Measurements from ENCODE around the gene DOC2B. TPM values are rescaled to one million over a fixed set of nuclear protein-coding genes. Genes with fewer than 3 reads are reported as not detected.

DOC2B gene
- total RNA-seq, 1 donor from 2014 or later, result 0.32 TPM

DNA sequence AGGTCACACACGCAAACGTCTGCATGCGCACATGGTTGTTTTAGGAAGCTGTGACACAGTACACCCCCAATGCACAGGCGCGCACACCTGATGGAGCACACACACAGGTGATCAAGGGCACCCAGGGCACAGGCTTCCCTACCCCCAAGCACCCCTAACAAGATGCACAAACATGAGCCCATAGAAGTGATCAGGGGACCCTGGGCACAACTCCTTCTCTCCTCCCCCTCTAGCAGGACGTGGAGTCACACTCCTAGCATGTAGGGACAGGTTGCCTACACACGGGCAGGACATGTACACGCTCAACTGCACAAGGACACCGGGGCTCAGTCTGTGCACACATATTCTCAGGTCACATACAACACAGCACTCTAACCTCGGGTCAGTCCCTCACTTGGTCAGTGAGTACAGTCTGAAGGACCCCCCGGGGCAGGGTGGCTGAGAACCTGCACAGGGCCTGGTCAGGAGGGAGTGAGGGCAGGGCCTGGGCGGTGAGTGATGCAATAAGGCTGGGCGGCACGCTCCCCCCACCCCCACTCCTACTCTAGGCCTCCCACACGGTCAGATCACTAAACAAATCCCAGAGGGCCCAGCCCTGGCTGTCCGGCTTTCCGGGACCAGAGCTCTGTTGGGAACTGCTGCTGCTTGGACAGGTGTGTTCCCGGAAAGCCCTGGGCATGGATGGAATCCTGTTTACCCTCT is 751 bp upstream of the DOC2B start:
- H3K4me1 Mint-ChIP-seq (ENCODE audit: low read depth), result peaks cover 6% of the 10 kb centered on the region
- no peaks in the 10 kb centered on the region for H3K9me3 Mint-ChIP-seq (ENCODE audit: low read depth)
- no peak for DNase-seq (ENCODE audit: low spot score)
- no peak overlapping the region for H3K27ac Mint-ChIP-seq (ENCODE audit: unreplicated experiment)
- peaks cover 55% of the 10 kb centered on the region for H3K27me3 Mint-ChIP-seq (ENCODE audit: low read depth)
- TF ChIP-seq, protein P1, sequence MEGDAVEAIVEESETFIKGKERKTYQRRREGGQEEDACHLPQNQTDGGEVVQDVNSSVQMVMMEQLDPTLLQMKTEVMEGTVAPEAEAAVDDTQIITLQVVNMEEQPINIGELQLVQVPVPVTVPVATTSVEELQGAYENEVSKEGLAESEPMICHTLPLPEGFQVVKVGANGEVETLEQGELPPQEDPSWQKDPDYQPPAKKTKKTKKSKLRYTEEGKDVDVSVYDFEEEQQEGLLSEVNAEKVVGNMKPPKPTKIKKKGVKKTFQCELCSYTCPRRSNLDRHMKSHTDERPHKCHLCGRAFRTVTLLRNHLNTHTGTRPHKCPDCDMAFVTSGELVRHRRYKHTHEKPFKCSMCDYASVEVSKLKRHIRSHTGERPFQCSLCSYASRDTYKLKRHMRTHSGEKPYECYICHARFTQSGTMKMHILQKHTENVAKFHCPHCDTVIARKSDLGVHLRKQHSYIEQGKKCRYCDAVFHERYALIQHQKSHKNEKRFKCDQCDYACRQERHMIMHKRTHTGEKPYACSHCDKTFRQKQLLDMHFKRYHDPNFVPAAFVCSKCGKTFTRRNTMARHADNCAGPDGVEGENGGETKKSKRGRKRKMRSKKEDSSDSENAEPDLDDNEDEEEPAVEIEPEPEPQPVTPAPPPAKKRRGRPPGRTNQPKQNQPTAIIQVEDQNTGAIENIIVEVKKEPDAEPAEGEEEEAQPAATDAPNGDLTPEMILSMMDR (IDR thresholded peaks at IDR 0.05), result no peak
- peak overlapping the region; percentile 53 for H3K4me3 Mint-ChIP-seq (ENCODE audit: unreplicated experiment)
- no peaks in the 10 kb centered on the region for H3K36me3 Mint-ChIP-seq (ENCODE audit: low read depth)

DNA sequence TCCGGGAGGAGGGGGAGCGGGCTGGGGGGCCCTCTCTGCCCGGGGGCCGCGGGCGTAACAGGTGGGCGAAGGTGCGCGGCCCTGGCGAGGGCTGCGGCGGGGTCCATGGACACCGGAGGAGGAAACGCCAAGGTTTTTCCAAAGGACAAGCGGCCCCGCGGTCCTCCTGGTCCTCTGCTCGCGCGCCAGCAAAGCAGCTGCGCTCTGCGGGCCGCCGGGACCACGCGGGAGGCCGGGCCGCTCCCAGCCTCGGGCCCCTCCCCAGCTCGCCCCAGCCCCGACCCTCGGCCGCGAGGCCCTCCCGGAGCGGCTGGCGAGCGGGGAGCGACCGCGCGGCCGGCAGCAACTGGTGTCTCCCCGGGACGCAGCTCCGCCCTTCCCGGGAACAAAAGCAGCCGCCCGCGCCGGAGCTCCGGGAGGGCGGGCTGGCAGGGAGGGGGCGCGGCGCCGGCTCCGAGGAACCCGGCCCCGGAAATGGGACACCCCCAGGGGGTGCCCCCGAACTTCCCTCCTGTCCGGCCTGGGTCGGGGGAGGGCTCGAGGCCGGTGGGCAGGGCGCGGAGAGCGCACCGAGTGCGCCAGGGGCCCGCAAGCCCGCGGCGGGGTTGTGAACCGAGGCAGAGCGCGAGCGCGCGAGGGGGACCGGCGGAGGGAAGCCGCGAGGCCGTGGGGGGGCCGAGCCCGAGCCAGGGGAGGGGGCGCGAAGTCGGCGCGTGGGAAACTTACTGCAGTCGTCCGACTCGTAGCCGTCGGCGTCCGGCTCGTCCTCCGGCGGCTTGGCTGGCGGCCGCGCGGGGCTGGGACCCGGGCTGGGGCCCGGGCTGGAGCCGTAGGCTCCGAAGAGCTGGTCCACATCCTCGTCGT is 837 bp downstream of the DOC2B start:
- Mint-ChIP-seq H3K9me3 (ENCODE audit: low read depth) (no peaks in the 10 kb centered on the region), H3K4me3 (ENCODE audit: unreplicated experiment) (no peak overlapping the region), H3K36me3 (ENCODE audit: low read depth) (no peaks in the 10 kb centered on the region)

DNA sequence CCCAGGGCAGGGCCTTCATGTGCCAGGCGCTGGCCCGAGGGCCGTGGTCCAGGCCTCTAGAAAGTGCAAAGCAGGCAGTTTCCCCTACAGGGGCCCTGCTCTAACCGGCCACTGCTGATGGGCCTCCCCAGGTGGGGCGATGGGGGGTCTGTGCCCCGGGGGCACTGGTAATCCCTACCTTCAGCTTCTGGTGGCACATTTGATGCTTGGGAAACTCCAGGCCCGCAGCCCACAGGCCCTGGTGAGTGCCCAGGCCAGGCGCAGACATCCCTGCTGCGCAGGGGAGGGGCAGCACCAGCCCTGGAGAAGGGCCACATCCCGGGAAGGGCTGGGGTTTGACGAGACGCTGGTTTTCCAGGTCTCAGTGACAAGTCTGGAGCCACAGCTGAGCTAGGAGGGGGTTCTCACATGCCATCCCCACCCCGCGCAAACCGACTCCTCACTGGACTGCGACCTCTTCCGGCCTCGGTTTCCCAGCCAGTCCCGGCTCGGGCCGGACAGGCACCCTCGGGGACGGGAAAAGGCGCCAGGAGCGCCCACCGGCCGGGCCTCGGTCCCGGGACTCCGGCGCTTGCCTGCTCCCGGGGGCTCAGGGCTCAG is 1.6 kb downstream of the DOC2B start:
- Mint-ChIP-seq H3K27me3 (ENCODE audit: low read depth) (peaks cover 40% of the 10 kb centered on the region), H3K4me1 (ENCODE audit: low read depth) (peaks cover 6% of the 10 kb centered on the region), H3K9me3 (ENCODE audit: low read depth) (no peaks in the 10 kb centered on the region), H3K27ac (ENCODE audit: unreplicated experiment) (no peak overlapping the region), H3K36me3 (ENCODE audit: low read depth) (no peaks in the 10 kb centered on the region), H3K4me3 (ENCODE audit: unreplicated experiment) (no peak overlapping the region)
- TF ChIP-seq, protein P1 (IDR thresholded peaks at IDR 0.05), result no peak
- no peak for DNase-seq (ENCODE audit: low spot score)

More for the DNA sequence above, 837 bp downstream of the DOC2B start:
- TF ChIP-seq, protein P1 (IDR thresholded peaks at IDR 0.05), result no peak
- H3K27ac Mint-ChIP-seq (ENCODE audit: unreplicated experiment), result no peak overlapping the region
- peaks cover 6% of the 10 kb centered on the region for H3K4me1 Mint-ChIP-seq (ENCODE audit: low read depth)
- H3K27me3 Mint-ChIP-seq (ENCODE audit: low read depth), result peaks cover 47% of the 10 kb centered on the region
- no peak for DNase-seq (ENCODE audit: low spot score)

DNA sequence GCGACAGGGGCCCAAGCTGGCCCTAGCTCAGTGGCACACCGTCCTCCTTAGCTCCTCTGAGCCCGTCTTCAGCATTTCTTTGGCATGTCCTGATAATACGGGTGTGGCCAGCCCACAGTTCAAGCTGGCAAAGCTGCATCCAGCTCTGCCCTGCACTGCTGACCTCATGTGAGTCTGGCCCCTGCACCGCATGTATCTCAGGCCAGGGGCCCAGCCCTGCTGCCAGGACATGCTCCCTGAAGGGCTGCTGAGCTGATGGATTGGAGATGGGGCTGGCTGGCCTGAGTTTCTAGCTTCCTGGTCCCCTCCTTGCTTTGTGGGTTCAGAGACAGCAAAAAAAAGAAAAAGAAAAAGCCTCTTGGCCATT is 2.4 kb downstream of the DOC2B start:
- no peak for DNase-seq (ENCODE audit: low spot score)
- peak overlapping the region; percentile 17 for H3K27ac Mint-ChIP-seq (ENCODE audit: unreplicated experiment)
- TF ChIP-seq, protein P1 (IDR thresholded peaks at IDR 0.05), result no peak
- peaks cover 36% of the 10 kb centered on the region for H3K27me3 Mint-ChIP-seq (ENCODE audit: low read depth)
- no peaks in the 10 kb centered on the region for H3K36me3 Mint-ChIP-seq (ENCODE audit: low read depth)
- H3K9me3 Mint-ChIP-seq (ENCODE audit: low read depth), result no peaks in the 10 kb centered on the region
- no peak overlapping the region for H3K4me3 Mint-ChIP-seq (ENCODE audit: unreplicated experiment)
- H3K4me1 Mint-ChIP-seq (ENCODE audit: low read depth), result peaks cover 6% of the 10 kb centered on the region
